AG04449 (cell line): Measurements from ENCODE around the gene CSRP2.

Experiments used
- CTCF ChIA-PET: fragments of 350-600 bp; formaldehyde crosslinking; extraction: SDS; loops from one replicate; lab custom pipeline; 2021; ENCODE audit warnings: antibody characterized with exemption; lab: Yijun Ruan, JAX
- POLR2A ChIA-PET: fragments of 400-600, 350-600 bp; formaldehyde crosslinking; extraction: SDS; loops from one replicate; lab custom pipeline; 2020; ENCODE audit warnings: antibody characterized with exemption, inconsistent platforms; lab: Yijun Ruan, JAX
- DNase-seq: peaks from one replicate; pipeline ENCODE4 v3.0.0-alpha.2; 2010; ENCODE audit warnings: low read depth, low spot score
- H3K4me3 ChIP-seq: 2 replicates; pipeline ENCODE4 v1.5.1; 2011; ENCODE audit warnings: low read depth, mild to moderate bottlenecking, control low read depth, low read length
- CTCF ChIP-seq: IDR thresholded peaks from one replicate; pipeline ENCODE4 v1.5.1; 2011; ENCODE audit warnings: mild to moderate bottlenecking, moderate library complexity, low read length, control low read depth, inconsistent platforms; ENCODE audit not compliant: insufficient read depth; ENCODE audit errors: missing control alignments

CSRP2 gene

GRCh38 chr12:76852106-76852505 is 26.7 kb downstream of the CSRP2 start:
- ChIA-PET CTCF (interaction anchor here (0.8 to 2.5 kb wide), 3 partner anchors 14 to 230 kb away, joined by 3 to 18 read pairs (median 6); no protein-coding TSS in a partner anchor), POLR2A (interaction anchor here (0.5 kb wide), 1 partner anchor 17 kb away, joined by 3 read pairs; no protein-coding TSS in a partner anchor)
- H3K4me3 ChIP-seq = no peak overlapping the region
- no peak for TF ChIP-seq CTCF
- no peak for DNase-seq

- CTCF ChIA-PET = no interaction called here
- POLR2A ChIA-PET = no interaction called here
- no peak for TF ChIP-seq CTCF
- H3K4me3 ChIP-seq = no peak overlapping the region
- DNase-seq = no peak
These were observed 30.7 kb downstream of the CSRP2 start for GRCh38 chr12:76848132-76848531.

- H3K4me3 ChIP-seq = no peak overlapping the region
- POLR2A ChIA-PET = no interaction called here
- CTCF ChIA-PET = interaction anchor here (1.3 kb wide), 1 partner anchor 164 kb away, joined by 3 read pairs; no protein-coding TSS in a partner anchor
- DNase-seq = no peak
- no peak for TF ChIP-seq CTCF
These were observed 31.6 kb downstream of the CSRP2 start for GRCh38 chr12:76847260-76847659.

- no peak for TF ChIP-seq CTCF
- ChIA-PET CTCF (interaction anchor here (1.0 to 1.4 kb wide), 4 partner anchors 8 to 215 kb away, joined by 3 read pairs; no protein-coding TSS in a partner anchor), POLR2A (no interaction called here)
- H3K4me3 ChIP-seq = no peak overlapping the region
- DNase-seq = no peak
These were observed 42.2 kb downstream of the CSRP2 start for GRCh38 chr12:76836633-76837032.

GRCh38 chr12:76830436-76830835 is 48.4 kb downstream of the CSRP2 start:
- ChIA-PET CTCF (interaction anchor here (0.9 to 1.3 kb wide), 3 partner anchors 9 to 181 kb away, joined by 3 to 4 read pairs (median 4); no protein-coding TSS in a partner anchor), POLR2A (no interaction called here)
- no peak overlapping the region for H3K4me3 ChIP-seq
- no peak for TF ChIP-seq CTCF
- no peak for DNase-seq

- DNase-seq = no peak
These were observed 57.8 kb downstream of the CSRP2 start for GRCh38 chr12:76820888-76821482.

More at GRCh38 chr12:76820888-76821482, 57.8 kb downstream of the CSRP2 start:
- CTCF ChIA-PET = interaction anchor here (0.6 to 3.4 kb wide), 30 partner anchors 9 to 262 kb away, joined by 3 to 29 read pairs (median 4); no protein-coding TSS in a partner anchor
- POLR2A ChIA-PET = no interaction called here
- H3K4me3 ChIP-seq = no peak overlapping the region
- peak; percentile 72 for TF ChIP-seq CTCF
